ENCODE results near the gene MUC2. TPM values are rescaled to one million over a fixed set of nuclear protein-coding genes. Genes with fewer than 3 reads are reported as not detected.
"Not testable (repeated sequence)": the region's sequence is repeated elsewhere in the genome, so short reads cannot be mapped to it uniquely, and the experiment has no call there.

The MUC2 gene
- total RNA-seq, 4 donors from 2014 or later = 0.04 TPM; not detected in 3

DNA sequence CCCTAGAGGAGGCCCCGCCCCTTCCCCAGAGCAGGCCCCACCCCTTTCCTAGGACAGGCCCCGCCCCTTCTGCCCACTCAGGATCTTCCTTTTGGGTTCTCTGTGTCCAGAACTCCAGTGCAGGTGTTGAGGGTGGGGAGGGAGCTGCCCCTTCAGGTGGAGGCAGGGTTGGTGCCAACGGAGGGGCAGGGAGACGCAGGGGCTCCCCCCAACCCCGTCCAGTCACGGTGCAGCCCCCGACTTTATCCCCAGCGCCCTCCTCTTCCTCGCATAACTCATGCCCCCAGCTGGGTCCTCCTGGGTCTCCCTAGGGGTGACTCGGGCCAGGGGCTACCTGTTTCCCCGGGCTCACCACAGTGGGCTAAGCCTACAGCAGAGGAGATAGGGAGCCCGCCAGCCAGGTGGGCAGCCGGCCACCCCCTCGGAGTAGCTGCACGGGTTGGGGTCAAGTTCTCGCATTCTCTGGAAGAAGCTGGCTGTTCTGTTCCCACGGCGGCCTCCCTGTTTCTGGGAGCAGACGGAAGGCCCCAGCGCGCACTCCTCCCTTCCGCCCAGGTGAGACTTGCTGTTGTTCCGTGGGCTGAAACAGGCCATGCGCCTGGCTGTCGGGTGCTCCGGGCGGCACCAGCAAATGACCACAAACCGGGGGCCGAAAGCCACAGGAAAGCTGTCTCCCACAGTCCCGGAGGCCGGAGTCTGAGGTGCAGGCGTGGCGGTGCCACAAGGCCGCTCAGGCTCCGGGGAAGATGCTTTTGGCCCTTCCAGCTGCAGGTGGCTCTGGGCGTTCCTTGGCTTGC, 38.9 kb downstream of the MUC2 start:
- DNase-seq = no peak
- Histone ChIP-seq H3K36me3 (no peaks in the 10 kb centered on the region), H3K4me3 (no peak overlapping the region), H3K27me3 (peaks cover 0 to 38% (median 0%) of the 10 kb centered on the region in 4 donors), H3K27ac (no peak overlapping the region), H3K9me3 (no peaks in the 10 kb centered on the region), H3K4me1 (no peaks in the 10 kb centered on the region)
- TF ChIP-seq, protein P1, sequence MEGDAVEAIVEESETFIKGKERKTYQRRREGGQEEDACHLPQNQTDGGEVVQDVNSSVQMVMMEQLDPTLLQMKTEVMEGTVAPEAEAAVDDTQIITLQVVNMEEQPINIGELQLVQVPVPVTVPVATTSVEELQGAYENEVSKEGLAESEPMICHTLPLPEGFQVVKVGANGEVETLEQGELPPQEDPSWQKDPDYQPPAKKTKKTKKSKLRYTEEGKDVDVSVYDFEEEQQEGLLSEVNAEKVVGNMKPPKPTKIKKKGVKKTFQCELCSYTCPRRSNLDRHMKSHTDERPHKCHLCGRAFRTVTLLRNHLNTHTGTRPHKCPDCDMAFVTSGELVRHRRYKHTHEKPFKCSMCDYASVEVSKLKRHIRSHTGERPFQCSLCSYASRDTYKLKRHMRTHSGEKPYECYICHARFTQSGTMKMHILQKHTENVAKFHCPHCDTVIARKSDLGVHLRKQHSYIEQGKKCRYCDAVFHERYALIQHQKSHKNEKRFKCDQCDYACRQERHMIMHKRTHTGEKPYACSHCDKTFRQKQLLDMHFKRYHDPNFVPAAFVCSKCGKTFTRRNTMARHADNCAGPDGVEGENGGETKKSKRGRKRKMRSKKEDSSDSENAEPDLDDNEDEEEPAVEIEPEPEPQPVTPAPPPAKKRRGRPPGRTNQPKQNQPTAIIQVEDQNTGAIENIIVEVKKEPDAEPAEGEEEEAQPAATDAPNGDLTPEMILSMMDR (IDR thresholded peaks at IDR 0.05) = no peak
- TF ChIP-seq POLR2A (IDR thresholded peaks at IDR 0.05) = no peak
- 70 to 89% methylated on average over 3 to 10 of the region's 36 CpGs for WGBS, 2 donors
- intact Hi-C loops (cut with DNase I) = no loop called here

DNA sequence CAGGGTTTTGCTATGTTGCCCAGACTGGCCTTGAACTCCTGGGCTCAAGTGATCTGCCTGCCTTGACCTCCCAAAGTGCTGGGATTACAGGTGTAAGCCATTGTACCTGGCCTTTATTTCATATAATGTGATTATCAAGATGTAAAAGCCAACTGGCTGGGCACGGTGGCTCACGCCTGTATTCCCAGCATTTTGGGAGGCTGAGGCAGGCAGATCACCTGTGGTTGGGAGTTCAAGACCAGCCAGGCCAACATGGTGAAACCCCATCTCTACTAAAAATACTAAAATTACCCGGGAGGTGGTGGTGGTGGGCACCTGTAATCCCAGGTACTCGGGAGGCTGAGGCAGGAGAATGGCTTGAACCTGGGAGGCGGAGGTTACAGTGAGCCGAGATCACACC, 40.6 kb downstream of the MUC2 start:
- intact Hi-C loops (cut with DNase I); H3K4me1 ChIP-seq; H3K36me3 ChIP-seq; DNase-seq; H3K27ac ChIP-seq; H3K4me3 ChIP-seq; H3K9me3 ChIP-seq: not testable (repeated sequence)
- 86 to 96% methylated on average over 4 to 6 of the region's 6 CpGs for WGBS, 2 donors
- peaks cover 0 to 37% (median 0%) of the 10 kb centered on the region in 4 donors for H3K27me3 ChIP-seq

DNA sequence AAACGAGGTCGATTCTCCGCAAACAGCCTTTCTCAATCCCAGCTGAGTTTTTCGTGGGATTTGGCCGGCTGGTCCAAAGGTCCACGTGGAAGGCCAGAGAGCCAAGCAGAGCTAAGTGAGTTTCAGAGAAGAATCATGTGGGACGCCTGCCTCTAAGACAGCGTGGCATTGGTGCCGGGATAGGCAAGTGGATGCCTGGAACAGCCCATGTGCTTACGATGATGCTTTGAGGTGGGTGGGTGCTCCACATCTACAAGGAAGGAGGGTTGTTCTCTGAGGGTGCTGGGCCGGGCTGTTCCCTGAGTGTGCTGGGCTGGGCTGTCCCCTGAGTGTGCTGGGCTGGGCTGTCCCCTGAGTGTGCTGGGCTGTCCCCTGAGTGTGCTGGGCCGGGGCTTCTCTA, 41.4 kb downstream of the MUC2 start:
- intact Hi-C loops (cut with DNase I) = no loop called here
- Histone ChIP-seq H3K4me3 (no peak overlapping the region), H3K9me3 (no peaks in the 10 kb centered on the region), H3K27me3 (peaks cover 0 to 43% (median 0%) of the 10 kb centered on the region in 4 donors), H3K36me3 (no peaks in the 10 kb centered on the region), H3K4me1 (no peaks in the 10 kb centered on the region), H3K27ac (no peak overlapping the region)
- WGBS, 2 donors = 76 to 87% methylated on average over 9 to 12 of the region's 12 CpGs
- no peak for DNase-seq
- TF ChIP-seq, protein P1 (IDR thresholded peaks at IDR 0.05) = no peak
- TF ChIP-seq POLR2A (IDR thresholded peaks at IDR 0.05) = no peak

DNA sequence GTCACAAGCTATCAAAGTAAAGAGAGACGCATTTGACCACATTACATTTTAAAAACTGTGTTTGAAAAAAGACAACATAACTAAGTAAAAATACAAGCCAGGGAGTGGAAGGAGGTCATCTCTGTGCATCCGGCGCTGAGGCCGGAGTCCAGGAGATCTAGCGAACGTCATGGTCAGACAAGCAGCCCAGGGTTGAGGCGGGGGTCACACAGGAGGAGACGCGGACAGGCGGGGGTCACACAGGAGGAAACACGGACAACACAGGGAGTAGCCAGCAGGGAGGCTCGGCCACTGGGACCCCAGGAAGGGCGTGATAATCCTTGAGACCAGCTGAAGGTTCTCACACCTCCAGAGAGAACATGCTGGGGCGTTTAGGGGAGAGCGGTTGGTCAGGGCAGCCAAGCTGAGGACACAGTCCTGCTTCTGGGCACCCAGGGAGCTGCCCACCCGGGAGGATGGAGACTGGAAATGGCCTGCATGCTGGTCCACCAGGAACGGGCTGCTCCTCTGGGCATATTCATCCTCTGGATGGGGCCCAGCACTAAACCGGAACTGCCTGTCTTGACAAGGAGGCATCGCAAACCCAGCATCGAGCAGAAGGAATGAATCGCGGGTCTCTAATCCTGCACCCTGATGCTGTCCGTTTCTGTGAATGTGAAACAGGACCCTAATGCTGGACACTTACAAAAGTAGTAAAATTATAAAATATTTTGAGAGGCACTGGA, 42.2 kb downstream of the MUC2 start:
- TF ChIP-seq, protein P1 (IDR thresholded peaks at IDR 0.05) = no peak
- no peak for TF ChIP-seq POLR2A (IDR thresholded peaks at IDR 0.05)
- Histone ChIP-seq H3K4me3 (no peak overlapping the region), H3K4me1 (no peaks in the 10 kb centered on the region), H3K36me3 (no peaks in the 10 kb centered on the region), H3K27ac (no peak overlapping the region), H3K9me3 (no peaks in the 10 kb centered on the region), H3K27me3 (peaks cover 0 to 50% (median 0%) of the 10 kb centered on the region in 4 donors)
- 58 to 63% methylated on average over 20 of the region's 23 CpGs for WGBS, 2 donors
- intact Hi-C loops (cut with DNase I) = no loop called here
- no peak for DNase-seq

DNA sequence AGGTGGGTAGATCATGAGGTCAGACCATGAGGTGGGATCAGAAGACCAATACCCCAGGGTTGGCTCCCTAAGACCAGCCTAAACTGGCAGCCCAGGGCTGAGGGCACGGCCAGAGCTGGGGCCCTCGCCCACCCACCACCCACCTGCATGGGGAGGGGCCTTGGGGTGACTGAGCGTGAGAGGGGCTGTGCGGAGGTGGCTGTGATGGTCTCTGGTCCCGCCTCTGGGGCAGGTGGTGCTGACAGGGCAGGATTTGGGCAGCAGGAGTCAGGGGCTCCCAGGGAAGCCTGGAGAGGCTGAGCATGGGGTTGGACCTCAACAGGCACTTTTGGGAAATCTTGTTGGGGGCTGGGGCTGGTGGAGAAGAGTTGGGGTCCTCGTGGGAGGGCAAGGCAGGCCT, 43.3 kb downstream of the MUC2 start:
- Histone ChIP-seq H3K9me3 (no peaks in the 10 kb centered on the region), H3K27ac (no peak overlapping the region), H3K27me3 (peaks cover 0 to 60% (median 0%) of the 10 kb centered on the region in 4 donors), H3K36me3 (no peaks in the 10 kb centered on the region), H3K4me1 (no peaks in the 10 kb centered on the region), H3K4me3 (no peak overlapping the region)
- intact Hi-C loops (cut with DNase I) = no loop called here
- DNase-seq = no peak
- TF ChIP-seq POLR2A (IDR thresholded peaks at IDR 0.05) = no peak
- TF ChIP-seq, protein P1 (IDR thresholded peaks at IDR 0.05) = no peak
- whole genome bisulfite sequencing, 2 donors = 51 to 60% methylated on average over 2 to 6 of the region's 6 CpGs
